ENCODE data around the gene GMDS.

Gene GMDS

DNA sequence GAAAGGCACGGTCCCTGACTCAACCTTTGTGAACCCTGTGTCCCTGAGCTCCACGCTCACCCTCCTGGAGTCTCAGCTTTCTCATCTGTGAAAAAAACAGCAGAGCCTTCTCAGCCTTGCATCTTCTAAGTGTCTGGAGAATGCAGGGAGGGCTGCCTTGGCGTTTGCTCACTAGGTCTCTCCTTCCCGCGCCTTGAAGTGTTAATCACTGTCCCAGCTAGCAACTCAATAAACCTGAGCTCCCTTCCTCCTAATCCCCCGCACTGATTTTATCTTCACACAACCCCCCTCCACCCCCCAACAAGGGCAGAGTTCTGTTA lies 670.6 kb downstream of the GMDS start:
- Histone ChIP-seq H3K4me1 (ENCODE audit: insufficient read depth, low read length) (peaks cover 14% of the 10 kb centered on the region; the same call in 1 of the 2 replicates), H3K79me2 (ENCODE audit: insufficient read depth, low read length) (no peaks in the 10 kb centered on the region), H4K20me1 (ENCODE audit: insufficient read depth, low read length) (no peaks in the 10 kb centered on the region), H3K27me3 (ENCODE audit: insufficient read depth, low read length, poor library complexity) (no peaks in the 10 kb centered on the region), H2AFZ (ENCODE audit: low read depth, low read length) (no peak overlapping the region), H3K36me3 (ENCODE audit: insufficient read depth, low read length) (no peaks in the 10 kb centered on the region), H3K4me2 (ENCODE audit: insufficient read depth, low read length) (no peak overlapping the region), H3K27ac (ENCODE audit: low read length) (no peak overlapping the region), H3K9ac (ENCODE audit: low read depth, low read length) (no peak overlapping the region), H3K9me3 (ENCODE audit: insufficient read depth, low read length, severe bottlenecking) (peaks cover 6% of the 10 kb centered on the region), H3K4me3 (ENCODE audit: low read depth in 1 of 2, low read length in 2 of 2) (no peak overlapping the region)
- TF ChIP-seq CTCF (IDR thresholded peaks at IDR 0.05; ENCODE audit: borderline replicate concordance, extremely low read depth, low read length, poor library complexity, severe bottlenecking) (no peak), EZH2 (IDR thresholded peaks at IDR 0.05; ENCODE audit: borderline replicate concordance, low read depth, low read length, severe bottlenecking) (no peak)
- DNase-seq (no peak), ATAC-seq (ENCODE audit: insufficient read depth, low read depth) (peak; percentile 31; the same call in 1 of the 3 replicates)

DNA sequence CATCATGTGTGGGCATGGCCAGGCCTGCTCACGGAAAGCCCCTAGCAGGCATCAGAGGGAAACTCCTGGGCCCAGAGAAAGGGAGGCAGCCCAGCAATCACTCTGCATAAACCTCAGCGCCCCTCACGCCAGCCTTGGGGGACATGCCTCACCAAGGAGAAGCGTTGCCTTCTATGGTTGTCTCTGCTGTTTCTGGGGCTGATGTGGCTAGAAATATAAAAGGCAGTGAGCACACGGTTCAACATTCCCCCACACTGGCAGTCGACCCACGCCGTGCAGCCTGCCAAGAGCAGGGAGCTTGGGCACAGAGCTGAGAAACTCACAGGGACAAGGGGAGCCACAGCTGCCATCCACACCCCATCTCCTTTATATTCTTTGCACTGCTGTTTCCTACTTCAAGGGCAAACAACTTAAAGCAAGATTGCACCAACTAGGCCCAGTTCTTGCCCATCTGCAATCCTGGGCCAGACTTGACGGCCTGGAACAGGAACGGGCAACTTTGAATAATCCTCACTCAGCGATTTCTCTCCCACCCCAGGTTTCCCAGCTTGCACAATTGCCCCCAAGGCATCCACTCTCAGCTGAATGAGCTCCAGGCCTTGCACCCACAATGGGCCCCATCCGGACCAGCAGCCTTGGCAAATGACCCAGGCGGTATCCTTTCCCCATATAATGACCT lies 671.2 kb downstream of the GMDS start:
- TF ChIP-seq EZH2 (IDR thresholded peaks at IDR 0.05; ENCODE audit: borderline replicate concordance, low read depth, low read length, severe bottlenecking): no peak
- no peak for TF ChIP-seq CTCF (IDR thresholded peaks at IDR 0.05; ENCODE audit: borderline replicate concordance, extremely low read depth, low read length, poor library complexity, severe bottlenecking)
- Histone ChIP-seq H3K9me3 (ENCODE audit: insufficient read depth, low read length, severe bottlenecking) (peaks cover 6% of the 10 kb centered on the region), H2AFZ (ENCODE audit: low read depth, low read length) (no peak overlapping the region), H3K27me3 (ENCODE audit: insufficient read depth, low read length, poor library complexity) (no peaks in the 10 kb centered on the region), H3K79me2 (ENCODE audit: insufficient read depth, low read length) (no peaks in the 10 kb centered on the region), H3K9ac (ENCODE audit: low read depth, low read length) (no peak overlapping the region), H3K4me1 (ENCODE audit: insufficient read depth, low read length) (peaks cover 14% of the 10 kb centered on the region; the same call in 1 of the 2 replicates), H3K27ac (ENCODE audit: low read length) (no peak overlapping the region), H4K20me1 (ENCODE audit: insufficient read depth, low read length) (no peaks in the 10 kb centered on the region), H3K36me3 (ENCODE audit: insufficient read depth, low read length) (no peaks in the 10 kb centered on the region), H3K4me2 (ENCODE audit: insufficient read depth, low read length) (no peak overlapping the region), H3K4me3 (ENCODE audit: low read depth in 1 of 2, low read length in 2 of 2) (no peak overlapping the region)
- no peak for DNase-seq
- ATAC-seq (ENCODE audit: insufficient read depth, low read depth): no peak

Measured in DND-41 (cell line).